Mesothelial cell of epicardium (in vitro differentiated cells): ENCODE results near the gene FBN1. TPM values are rescaled to one million over a fixed set of nuclear protein-coding genes. Genes with fewer than 3 reads are reported as not detected.

Experiments used
- DNase-seq, 2 experiments: peaks; one replicate each; pipeline ENCODE4 v3.0.0; 2021; ENCODE audit warnings: low spot score in 2 of 2; ENCODE audit not compliant: unreplicated experiment in 2 of 2
- H3K27ac Mint-ChIP-seq: 2 replicates; pipeline ENCODE4 v1.8.0; 2021; ENCODE audit warnings: mixed read lengths
- H3K27me3 Mint-ChIP-seq: 2 replicates; pipeline ENCODE4 v1.8.0; 2021; ENCODE audit warnings: low read depth, mixed read lengths
- H3K36me3 Mint-ChIP-seq: 2 replicates; pipeline ENCODE4 v1.8.0; 2021; ENCODE audit warnings: mixed read lengths
- H3K4me1 Mint-ChIP-seq: 2 replicates; pipeline ENCODE4 v1.8.0; 2021; ENCODE audit warnings: mixed read lengths
- H3K4me3 Mint-ChIP-seq: 2 replicates; pipeline ENCODE4 v1.8.0; 2021; ENCODE audit warnings: mild to moderate bottlenecking, moderate library complexity, mixed read lengths
- H3K9me3 Mint-ChIP-seq: 2 replicates; pipeline ENCODE4 v1.8.0; 2021; ENCODE audit warnings: mixed read lengths
- CTCF ChIP-seq: fragments of 200-600 bp; sonication (generic); IDR thresholded peaks from one replicate; pipeline ENCODE4 v1.5.0; 2021; ENCODE audit warnings: antibody characterized with exemption; ENCODE audit not compliant: unreplicated experiment
- total RNA-seq: library from RNA; stranded (reverse); gene quantifications from 3 replicates; pipeline ENCODE4 v1.2.1, GENCODE V29; 2021

FBN1 gene
- total RNA-seq, 1 donor from 2014 or later, result 67.9 TPM

DNA sequence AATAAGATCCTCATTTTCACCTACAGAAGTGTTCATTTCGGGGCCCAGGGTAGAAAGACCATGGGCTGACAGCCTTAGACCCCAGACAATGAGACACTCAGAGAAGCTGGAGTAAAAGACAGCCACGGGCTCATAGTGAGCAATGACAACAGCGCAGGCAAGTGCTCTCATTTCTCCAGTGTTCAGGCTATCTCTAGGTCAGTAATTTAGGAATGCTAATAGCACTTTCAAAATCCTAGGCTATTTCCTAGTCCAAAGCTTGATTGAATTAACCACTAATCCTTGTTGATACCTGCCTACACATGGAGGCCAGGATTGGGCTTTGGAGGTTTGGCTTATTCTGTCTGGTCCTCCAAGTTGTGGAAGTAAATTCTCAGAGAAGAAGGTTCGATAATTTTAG, 44.4 kb downstream of the FBN1 start:
- peaks cover 5% of the 10 kb centered on the region for H3K36me3 Mint-ChIP-seq
- no peak for TF ChIP-seq CTCF
- no peak overlapping the region for H3K4me3 Mint-ChIP-seq
- no peaks in the 10 kb centered on the region for H3K9me3 Mint-ChIP-seq
- peaks cover 31% of the 10 kb centered on the region for H3K4me1 Mint-ChIP-seq
- no peak for DNase-seq
- H3K27me3 Mint-ChIP-seq, result no peaks in the 10 kb centered on the region
- H3K27ac Mint-ChIP-seq, result peak overlapping the region; percentile 78

GRCh38 chr15:48596841-48597240, 48.7 kb downstream of the FBN1 start:
- no peak for DNase-seq
- H3K27me3 Mint-ChIP-seq, result peaks cover 7% of the 10 kb centered on the region
- H3K4me1 Mint-ChIP-seq, result peaks cover 16% of the 10 kb centered on the region
- TF ChIP-seq CTCF, result no peak
- peaks cover 8% of the 10 kb centered on the region for H3K36me3 Mint-ChIP-seq
- no peak overlapping the region for H3K4me3 Mint-ChIP-seq
- H3K27ac Mint-ChIP-seq, result no peak overlapping the region
- H3K9me3 Mint-ChIP-seq, result peaks cover 4% of the 10 kb centered on the region

GRCh38 chr15:48596415-48596814, 49.1 kb downstream of the FBN1 start:
- Mint-ChIP-seq H3K27me3 (peaks cover 7% of the 10 kb centered on the region), H3K9me3 (peaks cover 4% of the 10 kb centered on the region), H3K36me3 (peaks cover 8% of the 10 kb centered on the region), H3K4me3 (no peak overlapping the region), H3K27ac (no peak overlapping the region), H3K4me1 (peaks cover 13% of the 10 kb centered on the region)
- no peak for TF ChIP-seq CTCF
- DNase-seq, result no peak

DNA sequence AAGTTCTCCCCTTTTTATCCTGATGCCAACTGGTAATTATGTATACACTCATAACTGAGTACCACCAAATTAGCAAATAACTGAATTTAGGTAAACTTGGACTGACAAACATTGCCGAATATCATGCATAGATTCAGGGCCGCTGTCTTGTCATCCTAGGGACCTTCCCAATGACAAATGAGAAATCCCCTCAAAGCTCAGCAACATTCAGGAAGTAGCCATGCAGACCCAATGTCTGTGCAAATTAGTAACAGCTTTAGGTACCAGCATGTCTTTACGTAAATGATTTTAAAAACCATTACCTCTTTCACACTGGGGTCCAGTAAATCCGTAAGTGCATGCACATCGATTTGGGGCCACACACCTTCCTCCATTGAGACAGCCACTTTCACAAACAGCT, 49.5 kb downstream of the FBN1 start:
- Mint-ChIP-seq H3K4me3 (no peak overlapping the region), H3K4me1 (peaks cover 10% of the 10 kb centered on the region), H3K9me3 (peaks cover 4% of the 10 kb centered on the region), H3K27me3 (peaks cover 7% of the 10 kb centered on the region), H3K27ac (no peak overlapping the region), H3K36me3 (peaks cover 8% of the 10 kb centered on the region)
- DNase-seq, result no peak
- no peak for TF ChIP-seq CTCF

DNA sequence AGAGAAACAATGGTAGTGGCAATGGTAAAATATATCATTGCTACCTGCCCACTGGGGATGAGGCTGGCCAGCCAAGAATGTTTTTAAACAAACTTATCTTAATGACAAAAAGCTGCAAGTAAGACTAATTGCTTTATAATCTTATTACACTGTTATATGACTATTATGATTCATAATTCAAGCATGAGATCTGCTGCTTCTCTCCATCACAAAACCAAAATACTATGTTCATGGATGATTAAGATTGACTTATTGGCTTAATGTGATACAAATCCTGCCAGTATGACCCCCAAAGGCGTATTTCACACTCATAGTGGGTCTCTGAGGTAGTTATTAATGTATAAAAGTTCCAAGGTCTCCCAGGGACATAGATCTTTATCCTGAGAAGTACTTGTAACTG, 52.6 kb downstream of the FBN1 start:
- H3K36me3 Mint-ChIP-seq, result peaks cover 4% of the 10 kb centered on the region
- DNase-seq, result no peak
- no peak overlapping the region for H3K27ac Mint-ChIP-seq
- no peak overlapping the region for H3K4me3 Mint-ChIP-seq
- peaks cover 9% of the 10 kb centered on the region for H3K27me3 Mint-ChIP-seq
- H3K9me3 Mint-ChIP-seq, result peaks cover 4% of the 10 kb centered on the region
- TF ChIP-seq CTCF, result no peak
- peaks cover 12% of the 10 kb centered on the region for H3K4me1 Mint-ChIP-seq

GRCh38 chr15:48592221-48592731, 53.2 kb downstream of the FBN1 start:
- H3K36me3 Mint-ChIP-seq, result peaks cover 4% of the 10 kb centered on the region
- TF ChIP-seq CTCF, result no peak
- H3K27me3 Mint-ChIP-seq, result peaks cover 9% of the 10 kb centered on the region
- H3K4me1 Mint-ChIP-seq, result peaks cover 12% of the 10 kb centered on the region
- no peak overlapping the region for H3K4me3 Mint-ChIP-seq
- no peak for DNase-seq
- H3K27ac Mint-ChIP-seq, result no peak overlapping the region
- peaks cover 4% of the 10 kb centered on the region for H3K9me3 Mint-ChIP-seq
